Bronchial epithelial cell (primary cell): ENCODE results near the gene SEMA4B. TPM values are rescaled to one million over a fixed set of nuclear protein-coding genes. Genes with fewer than 3 reads are reported as not detected.

Experiments used
- DNase-seq: peaks from one replicate; pipeline ENCODE4 v3.0.0-alpha.2; 2010; ENCODE audit warnings: low read depth
- FAIRE-seq: peaks from 2 replicates; lab custom pipeline; 2011; peaks lifted over from hg19 to GRCh38; lab: Jason Lieb, UNC
- H3K27me3 ChIP-seq: 2 replicates; pipeline ENCODE4 v1.5.1; 2011; ENCODE audit warnings: low read length; ENCODE audit not compliant: control insufficient read depth, insufficient read depth
- H3K36me3 ChIP-seq: 2 replicates; pipeline ENCODE4 v1.5.1; 2011; ENCODE audit warnings: low read length; ENCODE audit not compliant: control insufficient read depth, insufficient read depth
- H3K4me3 ChIP-seq: 2 replicates; pipeline ENCODE4 v1.5.1; 2011; ENCODE audit warnings: mild to moderate bottlenecking, low read depth, low read length, control low read depth
- CTCF ChIP-seq: IDR thresholded peaks from 2 replicates; pipeline ENCODE4 v1.5.1; 2011; ENCODE audit warnings: mild to moderate bottlenecking, moderate library complexity, low read length, control low read depth, inconsistent platforms; ENCODE audit not compliant: insufficient read depth, severe bottlenecking
- total RNA-seq: library from RNA; depleted of rRNA; stranded (reverse); fragments of >200 nt; gene quantifications from 2 replicates; pipeline ENCODE4 v1.2.1, GENCODE V29; 2014

Gene SEMA4B
- total RNA-seq, 1 donor from 2014 or later, result 90.6 TPM

- DNase-seq (peak; percentile 18), FAIRE-seq (no peak)
- no peak for TF ChIP-seq CTCF
- Histone ChIP-seq H3K4me3 (peak overlapping the region; percentile 91), H3K27me3 (no peaks in the 10 kb centered on the region), H3K36me3 (peaks cover 17% of the 10 kb centered on the region)
Measured at GRCh38 chr15:90200534-90201129, 498 bp upstream of the SEMA4B start.

GRCh38 chr15:90201944-90202375, 830 bp downstream of the SEMA4B start:
- peaks cover 22% of the 10 kb centered on the region for H3K36me3 ChIP-seq
- H3K27me3 ChIP-seq, result no peaks in the 10 kb centered on the region
- peak overlapping the region; percentile 91 for H3K4me3 ChIP-seq
- DNase-seq, result no peak
- TF ChIP-seq CTCF, result no peak
- no peak for FAIRE-seq

GRCh38 chr15:90202929-90203328, 1.8 kb downstream of the SEMA4B start:
- DNase-seq (no peak), FAIRE-seq (no peak)
- H3K27me3 ChIP-seq, result no peaks in the 10 kb centered on the region
- TF ChIP-seq CTCF, result no peak
- H3K4me3 ChIP-seq, result peak overlapping the region; percentile 91
- peaks cover 26% of the 10 kb centered on the region for H3K36me3 ChIP-seq

- Histone ChIP-seq H3K27me3 (no peaks in the 10 kb centered on the region), H3K4me3 (peak overlapping the region; percentile 91), H3K36me3 (peaks cover 28% of the 10 kb centered on the region)
- no peak for TF ChIP-seq CTCF
- DNase-seq (no peak), FAIRE-seq (no peak)
Measured at GRCh38 chr15:90203473-90203872, 2.3 kb downstream of the SEMA4B start.

- DNase-seq, result no peak
- H3K36me3 ChIP-seq, result peaks cover 29% of the 10 kb centered on the region
- no peak for FAIRE-seq
- no peaks in the 10 kb centered on the region for H3K27me3 ChIP-seq
- TF ChIP-seq CTCF, result no peak
- peak overlapping the region; percentile 91 for H3K4me3 ChIP-seq
Measured at GRCh38 chr15:90203922-90204321, 2.8 kb downstream of the SEMA4B start.
